SJSA1 (cell line): Measurements from ENCODE around the gene HIBADH. TPM values are rescaled to one million over a fixed set of nuclear protein-coding genes. Genes with fewer than 3 reads are reported as not detected.

Experiments used
- DNase-seq, 2 experiments: peaks; one replicate each; pipeline ENCODE4 v3.0.0-alpha.2; 2015 to 2020; ENCODE audit warnings: low spot score in 2 of 2, low read depth in 1 of 2
- H3K27ac ChIP-seq: fragments of 250-450 bp; sonication (Bioruptor Pico); 2 replicates; pipeline ENCODE4 v1.5.1; 2020; ENCODE audit warnings: mild to moderate bottlenecking, moderate library complexity
- H3K27me3 ChIP-seq: fragments of 250-450 bp; sonication (Bioruptor Pico); replicated peaks from 2 replicates; pipeline ENCODE4 v1.5.1; 2020; ENCODE audit warnings: mild to moderate bottlenecking, moderate library complexity
- H3K36me3 ChIP-seq: fragments of 250-450 bp; sonication (Bioruptor Pico); 2 replicates; pipeline ENCODE4 v1.5.1; 2020; ENCODE audit warnings: mild to moderate bottlenecking
- H3K4me1 ChIP-seq: fragments of 250-450 bp; sonication (Bioruptor Pico); replicated peaks from 2 replicates; pipeline ENCODE4 v1.6.1; 2021; ENCODE audit warnings: mild to moderate bottlenecking
- H3K4me3 ChIP-seq: fragments of 250-450 bp; sonication (Bioruptor Pico); 2 replicates; pipeline ENCODE4 v1.5.1; 2020; ENCODE audit warnings: mild to moderate bottlenecking
- H3K9me3 ChIP-seq: fragments of 250-450 bp; sonication (Bioruptor Pico); replicated peaks from 2 replicates; pipeline ENCODE4 v1.5.1; 2020; ENCODE audit warnings: mild to moderate bottlenecking
- total RNA-seq: library from RNA; depleted of rRNA; stranded (reverse); fragments of >200 nt; shearing (Covaris generic); gene quantifications from 2 replicates; pipeline ENCODE4 v1.2.3, GENCODE V29; 2014

HIBADH gene
- total RNA-seq, 1 experiment from 2014 or later = 57.0 TPM

DNA sequence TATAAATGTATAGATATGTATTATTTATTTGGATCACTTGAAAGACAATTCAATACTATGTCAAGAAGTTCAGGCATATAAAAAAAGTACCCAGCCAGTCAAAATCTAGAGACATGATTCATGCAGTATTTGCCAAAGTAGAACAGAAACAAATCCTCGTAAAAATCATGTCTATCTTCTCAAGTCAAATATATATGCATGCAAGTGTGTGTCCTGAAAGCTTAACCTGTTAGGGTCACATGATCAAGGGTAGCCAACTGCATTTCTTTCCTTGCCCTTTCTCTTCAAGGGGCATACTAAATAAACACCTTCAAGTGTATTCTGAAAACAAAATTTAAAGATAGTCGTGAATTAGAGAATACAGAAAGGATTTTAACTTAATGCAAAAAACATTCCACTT is 107.0 kb downstream of the HIBADH start:
- Histone ChIP-seq H3K27me3 (no peaks in the 10 kb centered on the region), H3K36me3 (no peaks in the 10 kb centered on the region), H3K4me1 (no peaks in the 10 kb centered on the region; the same call in 1 of the 2 replicates), H3K4me3 (no peak overlapping the region), H3K27ac (no peak overlapping the region), H3K9me3 (no peaks in the 10 kb centered on the region)
- no peak for DNase-seq

DNA sequence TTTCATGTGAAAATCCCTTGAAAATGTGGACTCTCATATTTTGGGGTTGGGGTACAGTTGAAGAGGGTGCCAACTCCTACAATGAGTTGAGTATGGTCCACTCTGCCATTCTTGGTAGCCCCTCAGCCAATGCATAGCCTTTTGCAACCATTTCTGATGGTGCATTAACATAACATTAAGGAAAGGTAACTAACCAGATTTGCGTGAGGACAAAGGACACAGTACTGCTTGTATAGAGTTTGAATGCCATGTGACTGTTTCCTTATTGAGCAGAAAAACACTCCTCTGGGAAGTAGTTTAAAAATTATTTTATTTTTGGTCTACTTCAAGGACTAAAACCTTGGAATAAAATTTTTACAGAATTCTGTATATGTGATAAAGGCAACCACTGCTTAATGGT is 107.9 kb downstream of the HIBADH start:
- Histone ChIP-seq H3K27me3 (no peaks in the 10 kb centered on the region), H3K4me1 (no peaks in the 10 kb centered on the region), H3K36me3 (no peaks in the 10 kb centered on the region), H3K27ac (no peak overlapping the region), H3K4me3 (no peak overlapping the region), H3K9me3 (no peaks in the 10 kb centered on the region)
- DNase-seq = no peak

DNA sequence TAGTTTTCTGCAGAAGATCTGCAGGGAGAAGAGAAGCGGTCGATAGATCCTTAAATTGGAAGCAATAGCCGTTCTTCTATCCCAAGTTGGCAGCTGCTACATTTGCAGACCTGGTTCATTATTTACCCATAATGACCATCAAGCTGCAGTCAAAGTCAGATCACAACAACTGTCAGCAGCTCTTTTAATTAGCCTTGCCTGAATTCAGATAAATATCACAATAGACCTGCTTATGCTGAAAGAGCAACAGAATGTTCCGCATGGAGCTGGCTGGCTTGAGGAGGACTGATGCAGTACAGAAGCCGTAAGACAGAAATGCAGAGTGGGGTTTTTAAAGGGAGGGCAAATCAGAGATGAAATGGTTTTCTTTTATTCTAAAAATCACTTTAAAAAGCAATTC is 109.4 kb downstream of the HIBADH start:
- no peak for DNase-seq
- no peaks in the 10 kb centered on the region for H3K27me3 ChIP-seq
- no peaks in the 10 kb centered on the region for H3K36me3 ChIP-seq
- no peak overlapping the region for H3K27ac ChIP-seq
- H3K4me1 ChIP-seq = no peaks in the 10 kb centered on the region
- no peak overlapping the region for H3K4me3 ChIP-seq
- no peaks in the 10 kb centered on the region for H3K9me3 ChIP-seq

DNA sequence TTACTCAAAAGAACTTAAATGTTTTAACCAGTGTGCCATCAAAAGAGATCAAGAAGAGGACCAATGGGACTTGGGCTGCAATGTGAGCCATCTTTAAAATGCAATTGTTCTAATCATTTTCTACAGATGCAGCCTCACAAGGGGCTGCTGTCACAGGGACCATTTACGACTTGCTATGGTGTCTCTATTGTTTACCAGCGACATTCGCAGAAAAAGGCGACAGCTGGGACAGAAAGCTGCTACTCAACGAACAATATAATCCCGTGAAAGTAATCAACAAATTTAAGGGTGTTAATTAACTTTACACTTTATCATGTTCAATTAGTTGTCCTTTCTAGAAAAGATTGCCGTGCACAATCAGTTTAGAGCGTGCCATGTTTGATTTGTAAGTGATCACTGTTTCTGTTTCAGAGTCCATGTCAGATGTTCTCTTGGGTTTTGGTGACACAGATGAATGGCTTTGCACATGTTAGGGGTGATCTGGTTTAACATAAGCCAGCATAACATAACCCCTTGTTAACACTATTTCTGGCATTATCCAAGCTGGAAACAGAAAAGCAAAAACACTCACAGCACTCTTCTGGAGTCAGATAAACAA is 110.8 kb downstream of the HIBADH start:
- no peak for DNase-seq
- Histone ChIP-seq H3K4me1 (no peaks in the 10 kb centered on the region), H3K9me3 (no peaks in the 10 kb centered on the region), H3K27ac (no peak overlapping the region), H3K4me3 (no peak overlapping the region), H3K27me3 (no peaks in the 10 kb centered on the region), H3K36me3 (no peaks in the 10 kb centered on the region)

DNA sequence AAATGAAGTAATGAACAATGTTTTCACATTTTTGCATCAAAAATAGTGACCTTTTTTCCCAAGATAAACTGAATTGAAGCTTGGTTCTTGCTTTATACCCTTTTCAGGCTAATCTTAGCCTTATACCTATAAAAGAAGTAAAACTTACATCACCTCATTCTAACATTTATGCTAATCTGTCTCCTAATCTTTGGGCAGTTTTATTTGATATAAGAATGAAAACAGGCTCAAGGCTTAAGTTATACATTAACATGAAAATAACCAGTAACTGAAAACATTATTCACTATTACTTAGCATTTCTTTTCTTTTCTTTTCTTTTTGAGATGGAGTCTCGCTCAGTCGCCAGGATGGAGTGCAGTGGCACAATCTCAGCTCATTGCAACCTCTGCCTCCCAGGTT is 113.1 kb downstream of the HIBADH start:
- Histone ChIP-seq H3K9me3 (no peaks in the 10 kb centered on the region), H3K36me3 (no peaks in the 10 kb centered on the region), H3K27me3 (no peaks in the 10 kb centered on the region), H3K4me1 (no peaks in the 10 kb centered on the region), H3K27ac (no peak overlapping the region), H3K4me3 (no peak overlapping the region)
- DNase-seq = no peak

DNA sequence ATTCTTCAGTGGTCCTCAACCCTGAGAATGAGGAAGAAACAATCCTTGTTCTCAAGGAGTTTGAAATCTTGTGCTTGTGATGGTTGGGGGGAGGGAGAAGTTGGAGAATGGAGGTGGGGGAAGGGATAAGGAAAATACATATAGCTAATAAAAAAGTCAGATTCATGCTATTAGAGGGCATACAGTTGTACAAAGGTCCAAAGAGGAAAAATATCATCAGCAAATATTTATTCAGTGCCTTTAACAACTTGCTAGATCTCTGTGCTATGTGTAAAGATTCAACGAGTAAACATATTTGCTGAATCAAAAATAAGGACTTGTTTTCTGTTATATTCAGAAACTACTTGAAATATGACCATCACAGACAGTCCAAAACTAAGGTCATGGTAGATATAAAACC is 114.4 kb downstream of the HIBADH start:
- DNase-seq = no peak
- H3K4me1 ChIP-seq = no peaks in the 10 kb centered on the region
- H3K27me3 ChIP-seq = no peaks in the 10 kb centered on the region
- no peaks in the 10 kb centered on the region for H3K9me3 ChIP-seq
- no peaks in the 10 kb centered on the region for H3K36me3 ChIP-seq
- no peak overlapping the region for H3K4me3 ChIP-seq
- H3K27ac ChIP-seq = no peak overlapping the region

DNA sequence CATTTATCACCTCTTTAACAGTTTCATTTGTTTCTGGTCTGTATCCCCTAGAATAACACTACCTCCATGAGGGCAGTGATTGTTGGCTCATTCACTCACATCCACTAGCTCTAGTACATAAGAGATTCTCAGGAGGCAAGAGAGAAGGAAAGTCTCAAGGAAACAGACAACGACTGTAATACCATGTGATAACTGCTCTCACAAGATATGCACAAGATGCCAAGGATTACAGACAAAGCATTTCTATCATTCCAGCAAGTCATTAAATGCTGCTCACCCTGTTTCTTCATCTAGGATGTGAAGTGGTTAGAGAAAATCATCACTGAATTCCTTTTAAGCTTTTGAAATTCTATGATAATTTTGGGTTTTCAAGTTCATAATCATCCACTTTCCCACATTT is 115.3 kb downstream of the HIBADH start:
- H3K36me3 ChIP-seq = 0 out of 2 replicates have a peak, but pooled peaks cover 3% of the 10 kb centered on the region
- H3K9me3 ChIP-seq = no peaks in the 10 kb centered on the region
- no peaks in the 10 kb centered on the region for H3K27me3 ChIP-seq
- no peak overlapping the region for H3K27ac ChIP-seq
- no peak overlapping the region for H3K4me3 ChIP-seq
- DNase-seq = no peak
- no peaks in the 10 kb centered on the region for H3K4me1 ChIP-seq

DNA sequence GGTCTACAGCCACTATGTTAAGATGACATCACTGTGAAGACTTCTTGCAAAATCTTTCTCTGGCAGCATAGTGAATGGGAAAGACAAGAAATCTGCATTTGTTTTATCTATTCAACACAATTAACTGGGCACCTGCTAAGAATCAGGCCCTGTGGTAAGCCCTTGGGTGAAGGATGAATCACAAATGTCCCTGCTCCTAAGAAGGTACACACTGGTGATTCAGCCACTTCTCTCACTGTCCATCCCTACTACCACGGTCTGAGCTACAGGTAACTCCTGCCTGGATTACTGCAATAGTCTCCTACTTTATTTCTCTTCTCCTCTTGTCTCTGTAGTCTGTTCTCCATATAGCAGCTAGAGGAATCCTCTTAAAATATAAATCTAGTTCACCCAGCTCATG is 116.1 kb downstream of the HIBADH start:
- H3K36me3 ChIP-seq = peaks cover 4% of the 10 kb centered on the region
- no peaks in the 10 kb centered on the region for H3K27me3 ChIP-seq
- DNase-seq = no peak
- H3K4me3 ChIP-seq = no peak overlapping the region
- H3K27ac ChIP-seq = no peak overlapping the region
- H3K4me1 ChIP-seq = no peaks in the 10 kb centered on the region
- H3K9me3 ChIP-seq = no peaks in the 10 kb centered on the region

DNA sequence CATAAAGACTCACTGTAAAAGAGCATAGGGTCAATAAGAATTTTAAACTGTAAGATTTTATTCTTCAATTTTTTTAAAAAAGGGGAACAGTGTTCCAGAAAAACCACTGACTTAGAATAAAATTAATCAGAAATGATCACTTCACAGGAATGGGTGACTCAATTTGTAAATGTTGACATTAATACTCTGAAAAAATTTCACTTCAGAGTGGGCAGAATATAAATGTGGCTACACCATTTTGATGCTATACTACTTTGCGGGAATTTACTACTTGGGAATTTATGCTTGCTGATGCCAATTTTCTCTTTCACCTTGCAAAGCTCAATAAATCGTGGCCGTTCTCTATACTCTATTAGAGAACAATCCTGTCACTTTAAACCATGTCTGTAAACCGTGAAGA is 126.9 kb downstream of the HIBADH start:
- Histone ChIP-seq H3K9me3 (0 out of 2 replicates have a peak, but pooled peaks cover 2% of the 10 kb centered on the region), H3K36me3 (peaks cover 19% of the 10 kb centered on the region), H3K4me3 (no peak overlapping the region), H3K27ac (no peak overlapping the region), H3K27me3 (no peaks in the 10 kb centered on the region), H3K4me1 (peaks cover 9% of the 10 kb centered on the region)
- DNase-seq = no peak

DNA sequence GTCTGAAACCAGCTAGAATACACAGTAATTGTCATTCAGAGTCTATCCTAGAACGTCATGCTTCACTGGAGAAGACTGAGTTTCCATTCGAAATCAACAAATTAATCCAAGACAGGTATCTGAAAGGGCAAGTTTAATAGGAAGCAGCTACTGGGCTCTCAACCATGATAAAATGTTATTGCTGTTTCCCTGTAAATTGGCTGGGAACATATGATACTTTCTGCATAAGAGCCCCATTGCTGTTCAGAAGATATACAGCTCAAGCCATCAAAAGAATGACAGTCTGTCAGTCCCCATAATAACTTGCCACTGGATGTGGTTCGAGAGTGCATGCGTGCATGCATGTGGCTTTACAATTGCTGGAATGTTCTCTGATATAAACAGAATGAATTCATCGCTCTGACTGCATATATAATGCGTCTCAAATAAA is 129.0 kb downstream of the HIBADH start:
- Histone ChIP-seq H3K27ac (no peak overlapping the region), H3K4me1 (peaks cover 9% of the 10 kb centered on the region), H3K36me3 (peaks cover 18% of the 10 kb centered on the region), H3K27me3 (no peaks in the 10 kb centered on the region), H3K4me3 (no peak overlapping the region), H3K9me3 (0 out of 2 replicates have a peak, but pooled peaks cover 2% of the 10 kb centered on the region)
- DNase-seq = no peak

DNA sequence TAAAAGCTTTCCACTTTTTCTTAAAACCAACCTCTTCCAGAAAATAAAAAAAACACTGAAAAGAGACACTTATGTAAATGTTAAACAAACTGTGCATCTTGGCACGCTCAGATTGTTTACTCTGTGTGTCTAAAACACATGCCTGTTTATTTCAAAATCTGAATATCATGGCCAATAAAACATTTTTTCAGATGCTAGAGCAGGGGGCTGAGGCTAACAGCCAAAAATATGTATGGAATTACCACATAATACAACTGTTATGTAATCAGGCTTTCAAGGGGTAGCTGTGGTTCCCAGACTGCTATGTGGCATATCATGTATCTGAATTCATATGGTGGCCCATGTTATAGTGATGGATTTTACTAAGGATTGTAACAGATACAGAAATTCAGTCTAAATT is 130.4 kb downstream of the HIBADH start:
- Histone ChIP-seq H3K9me3 (peaks cover 2% of the 10 kb centered on the region; the same call in 1 of the 2 replicates), H3K4me3 (no peak overlapping the region), H3K27me3 (no peaks in the 10 kb centered on the region), H3K36me3 (peaks cover 25% of the 10 kb centered on the region), H3K27ac (no peak overlapping the region), H3K4me1 (peaks cover 11% of the 10 kb centered on the region)
- no peak for DNase-seq

DNA sequence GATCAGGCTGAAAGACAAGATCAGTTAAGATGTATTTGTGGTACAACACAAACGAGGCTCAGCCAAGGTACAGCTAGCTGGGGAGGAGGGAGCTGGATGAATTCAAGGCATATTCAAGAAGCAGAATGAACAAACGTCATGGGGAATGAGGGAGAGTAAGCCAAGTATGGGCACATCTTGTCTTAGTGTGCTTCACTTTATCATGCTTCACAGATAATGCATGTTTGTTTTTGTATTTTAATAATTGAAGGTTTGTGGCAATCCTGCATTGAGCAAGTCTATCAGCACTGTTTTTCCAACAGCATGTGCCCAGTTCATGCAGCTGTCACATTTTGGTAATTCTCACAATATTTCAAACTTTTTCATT is 135.4 kb downstream of the HIBADH start:
- Histone ChIP-seq H3K4me1 (peaks cover 17% of the 10 kb centered on the region), H3K27ac (0 out of 2 replicates have a peak overlapping the region, but pooled peaks have one; percentile 62), H3K27me3 (no peaks in the 10 kb centered on the region), H3K9me3 (peaks cover 10% of the 10 kb centered on the region), H3K36me3 (peaks cover 43% of the 10 kb centered on the region), H3K4me3 (no peak overlapping the region)
- peak in 1 of 2 experiments; percentile 7 for DNase-seq

DNA sequence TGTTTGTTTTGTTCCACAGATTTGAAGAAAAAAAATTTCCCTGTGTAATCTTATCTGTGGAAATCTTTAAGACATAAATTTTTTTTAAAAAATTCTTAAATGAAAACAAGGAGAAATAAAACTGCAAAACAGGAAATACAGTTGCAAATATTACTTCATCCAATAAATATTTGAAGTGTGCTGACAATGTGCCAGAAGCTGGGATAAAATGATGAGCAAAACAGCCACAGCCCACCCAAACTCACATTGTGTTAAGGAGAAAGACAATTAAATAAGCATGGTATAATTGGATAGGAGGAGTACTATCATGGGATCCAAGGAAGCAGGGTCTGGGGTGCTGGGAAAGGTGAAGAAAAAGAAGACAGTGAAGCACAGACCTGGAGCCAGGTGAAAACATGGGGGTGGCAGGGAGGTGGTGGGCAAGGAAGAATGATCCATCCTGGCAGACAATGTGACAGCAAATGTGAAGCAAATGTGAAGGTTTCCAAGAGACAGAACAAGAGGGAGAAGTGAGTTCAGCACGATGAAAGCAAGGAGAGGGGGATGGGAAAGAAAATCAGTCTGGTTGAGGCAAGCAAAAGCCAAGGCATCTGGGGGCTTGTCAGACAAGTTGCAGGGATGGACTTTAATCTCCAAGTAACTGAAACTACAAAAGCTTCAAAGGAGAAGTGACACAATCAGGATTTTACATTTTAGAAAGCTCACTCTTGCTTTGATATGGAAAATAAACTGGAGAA is 135.9 kb downstream of the HIBADH start:
- Histone ChIP-seq H3K36me3 (peaks cover 43% of the 10 kb centered on the region), H3K9me3 (peaks cover 10% of the 10 kb centered on the region), H3K27me3 (no peaks in the 10 kb centered on the region), H3K27ac (peak overlapping the region; percentile 62), H3K4me3 (no peak overlapping the region), H3K4me1 (peaks cover 17% of the 10 kb centered on the region)
- DNase-seq = peak; percentile 42 to 64

DNA sequence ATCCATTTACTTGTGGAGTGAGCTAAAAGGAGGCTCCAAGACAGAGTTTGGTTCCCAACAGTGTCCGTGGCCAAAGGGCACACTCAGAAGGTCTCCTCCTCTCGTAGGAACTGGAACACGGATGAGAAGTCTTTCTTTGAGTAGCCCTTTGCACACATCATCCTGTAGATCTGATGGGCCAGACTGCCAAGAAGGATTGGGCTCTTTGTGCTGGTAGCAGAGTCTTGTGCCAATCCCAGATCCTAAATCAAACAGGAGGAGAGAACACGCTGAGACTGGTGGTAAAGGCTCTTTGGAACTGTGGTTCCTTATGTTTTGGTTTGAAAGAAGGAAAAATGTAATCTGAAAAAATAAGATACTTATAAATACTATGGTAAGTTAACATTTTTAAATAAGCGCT is 136.6 kb downstream of the HIBADH start:
- Histone ChIP-seq H3K4me1 (peaks cover 17% of the 10 kb centered on the region), H3K9me3 (peaks cover 10% of the 10 kb centered on the region), H3K27ac (peak overlapping the region; percentile 62), H3K27me3 (no peaks in the 10 kb centered on the region), H3K36me3 (peaks cover 41% of the 10 kb centered on the region), H3K4me3 (no peak overlapping the region)
- no peak for DNase-seq
